Measurements from ENCODE around the gene ZNF618.

DNA sequence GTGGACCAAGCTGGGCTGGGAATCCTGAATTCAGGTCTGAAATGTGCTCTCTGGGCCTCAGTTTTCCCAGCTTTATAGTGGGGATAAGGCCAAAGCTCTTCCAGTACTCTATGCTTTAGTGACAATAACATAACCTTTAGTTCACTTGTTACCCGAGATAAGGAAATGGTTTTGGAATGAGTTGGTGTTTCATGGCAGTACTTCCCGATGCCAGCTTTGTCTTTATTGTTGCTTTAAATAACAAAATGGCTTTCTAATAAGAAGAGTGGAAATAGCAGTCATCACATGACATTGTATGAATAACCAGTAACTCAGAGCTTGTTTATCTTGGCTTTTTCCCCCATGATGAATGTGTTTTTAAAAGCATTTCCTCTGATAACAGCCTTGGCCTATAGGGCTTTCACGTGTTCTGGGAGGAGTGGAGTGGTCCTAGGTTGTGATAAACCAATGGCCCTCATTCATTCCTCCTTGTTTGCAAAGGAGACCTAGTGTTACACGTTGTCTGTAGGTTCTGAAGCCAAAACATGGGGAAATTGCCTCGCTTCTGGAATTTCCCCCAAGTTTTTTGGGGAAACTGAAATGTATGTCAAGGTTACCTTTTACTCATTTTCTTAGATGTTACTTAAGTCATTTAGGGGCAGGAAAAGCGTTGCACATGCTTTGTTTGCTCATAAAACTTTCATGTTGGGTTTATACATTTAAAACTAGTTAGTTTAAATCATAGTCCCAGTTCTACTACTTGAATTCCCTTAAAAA lies 53.7 kb downstream of the ZNF618 start:
- TF ChIP-seq, protein P1, sequence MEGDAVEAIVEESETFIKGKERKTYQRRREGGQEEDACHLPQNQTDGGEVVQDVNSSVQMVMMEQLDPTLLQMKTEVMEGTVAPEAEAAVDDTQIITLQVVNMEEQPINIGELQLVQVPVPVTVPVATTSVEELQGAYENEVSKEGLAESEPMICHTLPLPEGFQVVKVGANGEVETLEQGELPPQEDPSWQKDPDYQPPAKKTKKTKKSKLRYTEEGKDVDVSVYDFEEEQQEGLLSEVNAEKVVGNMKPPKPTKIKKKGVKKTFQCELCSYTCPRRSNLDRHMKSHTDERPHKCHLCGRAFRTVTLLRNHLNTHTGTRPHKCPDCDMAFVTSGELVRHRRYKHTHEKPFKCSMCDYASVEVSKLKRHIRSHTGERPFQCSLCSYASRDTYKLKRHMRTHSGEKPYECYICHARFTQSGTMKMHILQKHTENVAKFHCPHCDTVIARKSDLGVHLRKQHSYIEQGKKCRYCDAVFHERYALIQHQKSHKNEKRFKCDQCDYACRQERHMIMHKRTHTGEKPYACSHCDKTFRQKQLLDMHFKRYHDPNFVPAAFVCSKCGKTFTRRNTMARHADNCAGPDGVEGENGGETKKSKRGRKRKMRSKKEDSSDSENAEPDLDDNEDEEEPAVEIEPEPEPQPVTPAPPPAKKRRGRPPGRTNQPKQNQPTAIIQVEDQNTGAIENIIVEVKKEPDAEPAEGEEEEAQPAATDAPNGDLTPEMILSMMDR (conservative IDR thresholded peaks at IDR 0.05; ENCODE audit: low read depth, low read length), result no peak
- TF ChIP-seq EZH2 (IDR thresholded peaks at IDR 0.05; ENCODE audit: low read length, unreplicated experiment), result no peak

Measured in PC-3 (cell line).